NAMALWA (cell line): Measurements from ENCODE around the gene LIN52.

Experiments used
- DNase-seq: peaks from one replicate; pipeline ENCODE4 v3.0.0-alpha.2; 2015; ENCODE audit warnings: low spot score

LIN52 gene

GRCh38 chr14:74237441-74237840 is 152.7 kb downstream of the LIN52 start:
- no peak for DNase-seq

- DNase-seq: no peak
Observed at GRCh38 chr14:74238974-74239847, 154.5 kb downstream of the LIN52 start, which contains the start of gene VSX2. Gene VSX2, plus strand, starts transcription at chr14:74239449. Its CDS starts 113 bp downstream, at chr14:74239562.

- no peak for DNase-seq
Observed at GRCh38 chr14:74239848-74240793, 155.4 kb downstream of the LIN52 start.

GRCh38 chr14:74240794-74241651 is 156.3 kb downstream of the LIN52 start:
- no peak for DNase-seq

GRCh38 chr14:74241652-74242017 is 156.9 kb downstream of the LIN52 start:
- DNase-seq: no peak

- DNase-seq: no peak
Observed at GRCh38 chr14:74242021-74242779, 157.4 kb downstream of the LIN52 start.

GRCh38 chr14:74242780-74243042 is 158.0 kb downstream of the LIN52 start:
- DNase-seq: no peak

- no peak for DNase-seq
Observed at GRCh38 chr14:74243051-74243450, 158.3 kb downstream of the LIN52 start.

GRCh38 chr14:74244115-74244514 is 159.4 kb downstream of the LIN52 start:
- DNase-seq: no peak

GRCh38 chr14:74245292-74245691 is 160.5 kb downstream of the LIN52 start:
- DNase-seq: no peak

GRCh38 chr14:74246542-74246941 is 161.8 kb downstream of the LIN52 start:
- no peak for DNase-seq

GRCh38 chr14:74248017-74248416 is 163.3 kb downstream of the LIN52 start:
- no peak for DNase-seq

- no peak for DNase-seq
Observed at GRCh38 chr14:74249433-74250375, 164.9 kb downstream of the LIN52 start.
